Left lung (tissue), 14 donors: ENCODE measurements around the gene CCDC185. TPM values are rescaled to one million over a fixed set of nuclear protein-coding genes. Genes with fewer than 3 reads are reported as not detected.

Source experiments
- ATAC-seq: fragments of 200-7000 bp; cut with Tn5 transposase; one replicate; pipeline ENCODE4 v1.9.1; 2020; ENCODE audit warnings: moderate library complexity
- DNase-seq, 4 donors: peaks; one replicate each; pipeline ENCODE4 v3.0.0-alpha.2; 2013 to 2020
- H3K27ac ChIP-seq, 2 donors: fragments of 200-600 bp; sonication (generic) in 1 of 2; one replicate each; pipeline versions ENCODE4 v1.5.0 to v1.8.0; 2020 to 2021
- H3K27me3 ChIP-seq, 2 donors: fragments of 200-600 bp; sonication (generic) in 1 of 2; one replicate each; pipeline versions ENCODE4 v1.5.0 to v1.8.0; 2020 to 2021
- H3K36me3 ChIP-seq, 2 donors: fragments of 200-600 bp; sonication (generic) in 1 of 2; one replicate each; pipeline versions ENCODE4 v1.5.0 to v1.8.0; 2020 to 2021
- H3K4me1 ChIP-seq, 2 donors: fragments of 200-600 bp; one replicate each; pipeline ENCODE4 v1.8.0; 2021
- H3K4me3 ChIP-seq, 2 donors: fragments of 200-600 bp; sonication (generic) in 1 of 2; one replicate each; pipeline versions ENCODE4 v1.5.0 to v1.8.0; 2020 to 2021; ENCODE audit warnings: mild to moderate bottlenecking in 1 of 2
- H3K9me3 ChIP-seq, 2 donors: fragments of 200-600 bp; sonication (generic) in 1 of 2; one replicate each; pipeline versions ENCODE4 v1.5.0 to v1.8.0; 2020 to 2021
- intact Hi-C, 2 donors: fragments of 100-400 bp; cut with DNase I; formaldehyde crosslinking; loops; one replicate each; pipeline versions ENCODE4 v1.11.2 to v1.14.2; 2022
- long read RNA-seq, 12 donors: library from polyadenylated mRNA in 2 of 12; unstranded in 2 of 12; transcript quantifications; one replicate each; pipeline ENCODE4 v2.0.0 and lab custom pipeline, GENCODE V29; 2019 to 2026
- polyA plus RNA-seq, 6 donors: library from polyadenylated mRNA; unstranded; fragments of 120-200 nt; gene quantifications; one replicate each; pipeline ENCODE4 v1.2.1, GENCODE V29; 2013; ENCODE audit not compliant: insufficient read length in 6 of 6
- total RNA-seq, 2 donors: library from RNA; stranded (reverse); fragmentation: NEBNext Ultra II Directional; extraction: Animal tissue kit (Norgen Biotek cat#: 25700); gene quantifications; one replicate each; pipeline ENCODE4 v1.2.1, GENCODE V29; 2021
- TF ChIP-seq, protein P1 (sequence below), 2 donors: fragments of 200-600 bp; sonication (generic) in 1 of 2; IDR thresholded peaks; one replicate each; pipeline versions ENCODE4 v1.5.0 to v1.8.0; 2021; ENCODE audit warnings: antibody characterized with exemption in 2 of 2
- donor health status: DM: no; HTN: yes; CAD: no.
- donor health status: DM: no; HTN: no; CAD: no.

Gene CCDC185
- total RNA-seq (not detected), polyA plus RNA-seq (under 1 TPM in 2 of 6 donors, not detected in 4; 0.11 to 0.13 TPM)
- long read RNA-seq, donor 1: 0 reads
- long read RNA-seq, donor 2: 0 reads
- long read RNA-seq, donor 3: 0 reads
- long read RNA-seq, donor 4: 0 reads
- long read RNA-seq, donor 5: 0 reads
- long read RNA-seq, donor 6: 0 reads
- long read RNA-seq, donor 7: 0 reads
- long read RNA-seq, donor 8: 0 reads
- long read RNA-seq, donor 9: 0 reads
- long read RNA-seq, donor 10: 0 reads
- long read RNA-seq, donor 11: 0 reads
- long read RNA-seq, donor 12: 0 reads

GRCh38 chr1:223393275-223394214 is at the start of gene CCDC185:
TSS of gene CCDC185 (plus strand) at chr1:223393415. CDS start at chr1:223393476, 61 bp downstream.
- DNase-seq: peak in 2 of 4 donors; percentile 22 to 82
- intact Hi-C loops: no loop called here
- ATAC-seq: peak; percentile 77

DNA sequence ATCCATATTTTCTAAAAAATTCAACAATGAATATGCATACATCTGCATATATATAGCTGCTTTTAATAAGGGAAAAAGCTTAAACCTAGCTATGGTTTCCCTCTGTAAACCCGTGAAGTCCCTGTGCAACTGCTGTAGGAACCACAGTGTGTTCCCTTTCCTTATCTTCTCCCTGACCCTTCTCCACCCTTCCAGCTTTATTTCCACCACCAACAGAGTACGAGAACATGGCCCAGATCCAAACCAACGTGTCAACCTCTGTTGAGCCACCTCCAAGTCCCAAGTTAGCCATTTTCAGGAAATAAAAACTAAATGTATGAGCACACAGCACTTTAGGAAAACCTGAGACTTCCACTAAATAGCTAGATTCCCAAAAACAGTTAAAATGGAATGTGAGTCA is 49.5 kb upstream of the CCDC185 start:
- no peak overlapping the region for H3K4me3 ChIP-seq
- H3K36me3 ChIP-seq: no peaks in the 10 kb centered on the region
- H3K4me1 ChIP-seq: no peaks in the 10 kb centered on the region
- no peaks in the 10 kb centered on the region for H3K9me3 ChIP-seq
- no peaks in the 10 kb centered on the region for H3K27me3 ChIP-seq
- no peak overlapping the region for H3K27ac ChIP-seq
- no peak for ATAC-seq
- TF ChIP-seq, protein P1, sequence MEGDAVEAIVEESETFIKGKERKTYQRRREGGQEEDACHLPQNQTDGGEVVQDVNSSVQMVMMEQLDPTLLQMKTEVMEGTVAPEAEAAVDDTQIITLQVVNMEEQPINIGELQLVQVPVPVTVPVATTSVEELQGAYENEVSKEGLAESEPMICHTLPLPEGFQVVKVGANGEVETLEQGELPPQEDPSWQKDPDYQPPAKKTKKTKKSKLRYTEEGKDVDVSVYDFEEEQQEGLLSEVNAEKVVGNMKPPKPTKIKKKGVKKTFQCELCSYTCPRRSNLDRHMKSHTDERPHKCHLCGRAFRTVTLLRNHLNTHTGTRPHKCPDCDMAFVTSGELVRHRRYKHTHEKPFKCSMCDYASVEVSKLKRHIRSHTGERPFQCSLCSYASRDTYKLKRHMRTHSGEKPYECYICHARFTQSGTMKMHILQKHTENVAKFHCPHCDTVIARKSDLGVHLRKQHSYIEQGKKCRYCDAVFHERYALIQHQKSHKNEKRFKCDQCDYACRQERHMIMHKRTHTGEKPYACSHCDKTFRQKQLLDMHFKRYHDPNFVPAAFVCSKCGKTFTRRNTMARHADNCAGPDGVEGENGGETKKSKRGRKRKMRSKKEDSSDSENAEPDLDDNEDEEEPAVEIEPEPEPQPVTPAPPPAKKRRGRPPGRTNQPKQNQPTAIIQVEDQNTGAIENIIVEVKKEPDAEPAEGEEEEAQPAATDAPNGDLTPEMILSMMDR (IDR thresholded peaks at IDR 0.05): no peak
- intact Hi-C loops: no loop called here
- DNase-seq: no peak

More at GRCh38 chr1:223393275-223394214, at the start of gene CCDC185:
- H3K4me3 ChIP-seq: peak within 1 kb of the TSS; percentile 3 to 26
- H3K4me1 ChIP-seq: no peaks in the 10 kb centered on the region
- peaks cover 15 to 65% of the 10 kb centered on the region in 2 donors for H3K27me3 ChIP-seq
- no peaks in the 10 kb centered on the region for H3K36me3 ChIP-seq
- H3K27ac ChIP-seq: no peak within 1 kb of the TSS
- no peaks in the 10 kb centered on the region for H3K9me3 ChIP-seq
- TF ChIP-seq, protein P1 (IDR thresholded peaks at IDR 0.05): no peak

DNA sequence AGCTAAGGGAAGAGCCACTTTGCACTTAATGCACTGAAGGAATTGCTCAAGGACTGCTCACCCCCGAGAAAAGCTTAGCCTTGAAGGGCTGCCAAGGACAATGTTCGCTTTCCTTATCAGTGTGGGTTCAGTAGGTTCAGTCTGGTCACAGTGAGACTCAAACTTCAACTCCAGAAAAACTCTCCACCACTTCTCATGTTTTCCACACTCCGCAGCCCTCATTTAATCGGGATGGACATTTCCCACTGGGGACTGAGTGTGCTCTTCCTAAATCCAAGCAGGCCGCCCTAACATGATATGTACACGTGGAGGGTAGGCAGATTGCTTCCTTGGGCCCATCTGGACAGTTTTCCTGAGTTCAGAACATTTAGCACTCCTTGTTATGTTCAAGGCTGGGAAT is 48.7 kb upstream of the CCDC185 start:
- no peak overlapping the region for H3K27ac ChIP-seq
- intact Hi-C loops: no loop called here
- H3K9me3 ChIP-seq: no peaks in the 10 kb centered on the region
- no peak for ATAC-seq
- TF ChIP-seq, protein P1 (IDR thresholded peaks at IDR 0.05): no peak
- no peaks in the 10 kb centered on the region for H3K27me3 ChIP-seq
- no peak for DNase-seq
- no peaks in the 10 kb centered on the region for H3K4me1 ChIP-seq
- H3K36me3 ChIP-seq: no peaks in the 10 kb centered on the region
- H3K4me3 ChIP-seq: no peak overlapping the region

- no peaks in the 10 kb centered on the region for H3K27me3 ChIP-seq
- ATAC-seq (no peak), DNase-seq (no peak)
- no peaks in the 10 kb centered on the region for H3K9me3 ChIP-seq
- TF ChIP-seq, protein P1 (IDR thresholded peaks at IDR 0.05): no peak
- no peak overlapping the region for H3K27ac ChIP-seq
- intact Hi-C loops: no loop called here
- H3K36me3 ChIP-seq: no peaks in the 10 kb centered on the region
- no peaks in the 10 kb centered on the region for H3K4me1 ChIP-seq
- no peak overlapping the region for H3K4me3 ChIP-seq
Observed at GRCh38 chr1:223345720-223346119, 47.5 kb upstream of the CCDC185 start.

DNA sequence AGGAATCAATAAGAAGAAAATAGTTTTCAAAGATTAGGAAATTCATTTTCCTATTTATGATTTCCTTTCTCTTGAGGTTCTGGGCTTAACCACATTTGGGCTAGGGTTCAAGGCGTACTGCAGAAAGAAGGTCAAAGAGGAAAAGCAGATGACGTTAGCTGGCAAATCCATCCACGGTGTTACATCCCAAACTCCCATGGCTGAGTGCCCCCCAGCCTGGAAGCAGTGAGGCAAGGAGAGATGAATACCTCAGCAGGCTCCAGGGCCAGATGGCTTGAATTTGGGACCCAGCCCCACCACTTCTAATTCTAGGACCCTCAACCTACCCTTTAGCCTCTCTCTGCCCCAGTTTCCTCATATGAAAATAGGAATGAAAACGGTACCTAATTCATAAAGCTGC is 46.9 kb upstream of the CCDC185 start:
- no peaks in the 10 kb centered on the region for H3K9me3 ChIP-seq
- ATAC-seq (no peak), DNase-seq (no peak)
- no peaks in the 10 kb centered on the region for H3K27me3 ChIP-seq
- no peaks in the 10 kb centered on the region for H3K4me1 ChIP-seq
- no peak overlapping the region for H3K27ac ChIP-seq
- no peaks in the 10 kb centered on the region for H3K36me3 ChIP-seq
- TF ChIP-seq, protein P1 (IDR thresholded peaks at IDR 0.05): no peak
- intact Hi-C loops: no loop called here
- no peak overlapping the region for H3K4me3 ChIP-seq
